ENCODE data around the gene CIDEB. TPM values are rescaled to one million over a fixed set of nuclear protein-coding genes. Genes with fewer than 3 reads are reported as not detected.

Gene CIDEB
- total RNA-seq, 1 experiment from 2014 or later, result 0.22 TPM

GRCh38 chr14:24310265-24310645 is 2.5 kb upstream of the CIDEB start:
- H4K20me1 ChIP-seq (ENCODE audit: insufficient read depth), result no peaks in the 10 kb centered on the region
- H3K9me3 ChIP-seq (ENCODE audit: control insufficient read depth in 1 of 2, insufficient read depth in 1 of 2, low read depth in 1 of 2, low read length in 2 of 2), result no peaks in the 10 kb centered on the region
- ChIA-PET CTCF (no interaction called here), POLR2A (no interaction called here), RAD21 (ENCODE audit: low non-redundant PET in 1 of 2, low total read pairs in 2 of 2, uncharacterized antibody in 2 of 2, unreplicated experiment in 2 of 2) (no interaction called here)
- no peaks in the 10 kb centered on the region for H3K79me2 ChIP-seq (ENCODE audit: insufficient read depth, low read length)
- H3K27ac ChIP-seq (ENCODE audit: low read depth, low read length), result no peak overlapping the region
- intact Hi-C loops (cut with micrococcal nuclease), result no loop called here
- no peaks in the 10 kb centered on the region for H3K9me2 ChIP-seq (ENCODE audit: insufficient read depth)
- H3K27me3 ChIP-seq (ENCODE audit: insufficient read depth, low read length), result no peaks in the 10 kb centered on the region
- TF ChIP-seq FOSL1 (IDR thresholded peaks at IDR 0.05; ENCODE audit: low read depth), result no peak
- TF ChIP-seq REST (IDR thresholded peaks at IDR 0.05; ENCODE audit: low read depth), result no peak
- no peak for TF ChIP-seq ELF1 (IDR thresholded peaks at IDR 0.05; ENCODE audit: borderline replicate concordance, low read depth)
- no peak for TF ChIP-seq YY1 (IDR thresholded peaks at IDR 0.05; ENCODE audit: extremely low read depth, insufficient replicate concordance, low read depth, low read length)
- TF ChIP-seq CTCF (IDR thresholded peaks at IDR 0.05 in 2 of 3, conservative IDR thresholded peaks at IDR 0.05 in 1 of 3; ENCODE audit: borderline replicate concordance in 1 of 3, insufficient read depth in 1 of 3, low read depth in 2 of 3, low read length in 2 of 3), result no peak
- TF ChIP-seq ZNF274 (IDR thresholded peaks at IDR 0.05; ENCODE audit: low read depth, low read length), result no peak
- TF ChIP-seq CEBPB (IDR thresholded peaks at IDR 0.05; ENCODE audit: low read depth), result no peak
- no peak for TF ChIP-seq POLR2A (IDR thresholded peaks at IDR 0.05; ENCODE audit: borderline replicate concordance, extremely low read depth, insufficient read depth, insufficient read length)
- TF ChIP-seq ZFX (IDR thresholded peaks at IDR 0.05), result no peak
- TF ChIP-seq SP1 (IDR thresholded peaks at IDR 0.05; ENCODE audit: low read depth), result no peak
- TF ChIP-seq CBX3 (IDR thresholded peaks at IDR 0.05; ENCODE audit: low read depth), result no peak
- TF ChIP-seq RAD21 (IDR thresholded peaks at IDR 0.05; ENCODE audit: low read depth), result no peak
- TF ChIP-seq MAX (IDR thresholded peaks at IDR 0.05), result no peak
- H3K4me3 ChIP-seq (replicated peaks in 1 of 2; ENCODE audit: low read depth in 1 of 2, low read length in 2 of 2), result no peak overlapping the region
- H3K4me1 ChIP-seq (ENCODE audit: control insufficient read depth in 1 of 2, insufficient read depth in 2 of 2, low read length in 2 of 2), result peaks cover 7 to 16% of the 10 kb centered on the region in 2 experiments
- no peak overlapping the region for H3K4me2 ChIP-seq (ENCODE audit: low read length)
- DNase-seq (ENCODE audit: low read depth, low spot score) (no peak), ATAC-seq (no peak)
- no peak overlapping the region for H3K9ac ChIP-seq (ENCODE audit: low read length)
- H2AFZ ChIP-seq (ENCODE audit: low read depth, low read length, poor library complexity, severe bottlenecking), result no peak overlapping the region
- BruUV-seq (replicated peaks), result no TSS peak
- H3K36me3 ChIP-seq (ENCODE audit: control insufficient read depth in 1 of 2, insufficient read depth in 2 of 2, low read length in 2 of 2), result peaks cover 10 to 15% of the 10 kb centered on the region in 2 experiments; a peak in 3 of 4 replicates

Measured in HCT116 (cell line).